Effector memory CD4-positive, alpha-beta T cell (primary cell): ENCODE measurements around the gene VGF.
A peak's percentile ranks its signal among the peaks of the same experiment; 100 is the strongest.
"Not testable (repeated sequence)": the region's sequence is repeated elsewhere in the genome, so short reads cannot be mapped to it uniquely, and the experiment has no call there.

Experiments
- DNase-seq, 3 donors: peaks; one replicate each; pipeline ENCODE4 v3.0.0-alpha.2; 2020
- H3K27ac ChIP-seq: 2 replicates; pipeline ENCODE4 v1.7.0; 2013; ENCODE audit warnings: mild to moderate bottlenecking, low read length, moderate library complexity; ENCODE audit not compliant: insufficient read depth, poor library complexity, severe bottlenecking
- H3K27me3 ChIP-seq: replicated peaks from 2 replicates; pipeline ENCODE4 v1.7.0; 2013; ENCODE audit warnings: mild to moderate bottlenecking, low read length; ENCODE audit not compliant: insufficient read depth, control insufficient read depth, poor library complexity, severe bottlenecking
- H3K36me3 ChIP-seq: 2 replicates; pipeline ENCODE4 v1.7.0; 2013; ENCODE audit warnings: mild to moderate bottlenecking, low read length, moderate library complexity; ENCODE audit not compliant: control insufficient read depth, insufficient read depth
- H3K4me1 ChIP-seq: 2 replicates; pipeline ENCODE4 v1.7.0; 2013; ENCODE audit warnings: low read length, mild to moderate bottlenecking; ENCODE audit not compliant: control insufficient read depth, insufficient read depth, poor library complexity, severe bottlenecking
- H3K4me3 ChIP-seq: 2 replicates; pipeline ENCODE4 v1.7.0; 2013; ENCODE audit warnings: low read length, low read depth, mild to moderate bottlenecking; ENCODE audit not compliant: insufficient read depth, poor library complexity, severe bottlenecking
- H3K9me3 ChIP-seq: 2 replicates; pipeline ENCODE4 v1.7.0; 2013; ENCODE audit warnings: mild to moderate bottlenecking, low read length, moderate library complexity; ENCODE audit not compliant: control insufficient read depth
- total RNA-seq, 3 donors: gene quantifications; one replicate each; lab custom pipeline; 2026; lab: John Stamatoyannopoulos, UW

VGF gene
- 0 to 0.19 (median 0) reads per million in 3 donors for total RNA-seq

- Histone ChIP-seq H3K9me3 (no peaks in the 10 kb centered on the region), H3K4me1 (peaks cover 49% of the 10 kb centered on the region), H3K27ac (no peak within 1 kb of the TSS), H3K4me3 (no peak within 1 kb of the TSS), H3K27me3 (peaks cover 82% of the 10 kb centered on the region), H3K36me3 (no peaks in the 10 kb centered on the region)
- DNase-seq = peak; percentile 80 to 87 (median 83)
These were observed at the start of gene VGF for GRCh38 chr7:101165075-101165957. Gene VGF, minus strand, starts transcription at chr7:101165569. Its CDS starts 726 bp downstream, at chr7:101164843.

GRCh38 chr7:101212014-101212413 is 46.6 kb upstream of the VGF start:
- Histone ChIP-seq H3K36me3 (peaks cover 19% of the 10 kb centered on the region), H3K27me3 (no peaks in the 10 kb centered on the region), H3K4me3 (no peak overlapping the region), H3K27ac (no peak overlapping the region), H3K4me1 (peaks cover 8% of the 10 kb centered on the region), H3K9me3 (no peaks in the 10 kb centered on the region)
- DNase-seq = no peak

DNA sequence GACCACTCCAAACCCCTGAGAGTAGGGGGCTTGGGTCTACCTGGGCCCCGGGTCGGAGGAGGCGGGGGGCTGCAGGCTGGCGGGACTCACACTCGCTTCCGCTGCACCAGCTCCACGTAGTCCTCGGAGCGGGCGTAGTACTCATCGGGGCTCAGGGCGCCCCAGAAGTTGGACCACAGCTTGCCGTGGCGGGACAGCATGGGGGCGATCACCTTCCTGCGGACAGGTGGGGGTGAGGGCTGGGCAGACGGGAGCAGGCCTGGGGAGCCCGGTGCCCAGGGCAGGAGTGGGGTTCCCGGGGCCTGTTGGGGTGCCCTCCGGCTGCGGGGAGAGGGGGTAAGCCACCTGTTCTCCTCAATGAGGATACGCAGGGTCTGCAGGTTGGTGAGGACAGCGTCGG is 46.1 kb upstream of the VGF start:
- H3K4me1 ChIP-seq = peaks cover 3% of the 10 kb centered on the region
- no peaks in the 10 kb centered on the region for H3K27me3 ChIP-seq
- H3K36me3 ChIP-seq = peaks cover 21% of the 10 kb centered on the region
- H3K9me3 ChIP-seq = no peaks in the 10 kb centered on the region
- H3K27ac ChIP-seq = no peak overlapping the region
- no peak overlapping the region for H3K4me3 ChIP-seq
- no peak for DNase-seq

- no peak for DNase-seq
- Histone ChIP-seq H3K4me3 (no peak overlapping the region), H3K9me3 (no peaks in the 10 kb centered on the region), H3K27me3 (no peaks in the 10 kb centered on the region), H3K36me3 (peaks cover 25% of the 10 kb centered on the region), H3K27ac (no peak overlapping the region), H3K4me1 (no peaks in the 10 kb centered on the region)
These were observed 44.8 kb upstream of the VGF start for GRCh38 chr7:101210143-101210542.

- H3K36me3 ChIP-seq = peaks cover 25% of the 10 kb centered on the region
- H3K4me3 ChIP-seq = no peak overlapping the region
- H3K27me3 ChIP-seq = no peaks in the 10 kb centered on the region
- no peaks in the 10 kb centered on the region for H3K4me1 ChIP-seq
- no peak overlapping the region for H3K27ac ChIP-seq
- no peak for DNase-seq
- no peaks in the 10 kb centered on the region for H3K9me3 ChIP-seq
These were observed 43.4 kb upstream of the VGF start for GRCh38 chr7:101208794-101209193.

GRCh38 chr7:101207459-101207858 is 42.1 kb upstream of the VGF start:
- no peak for DNase-seq
- no peaks in the 10 kb centered on the region for H3K4me1 ChIP-seq
- H3K9me3 ChIP-seq = no peaks in the 10 kb centered on the region
- peaks cover 22% of the 10 kb centered on the region for H3K36me3 ChIP-seq
- H3K27ac ChIP-seq = no peak overlapping the region
- H3K27me3 ChIP-seq = peaks cover 3% of the 10 kb centered on the region
- no peak overlapping the region for H3K4me3 ChIP-seq

DNA sequence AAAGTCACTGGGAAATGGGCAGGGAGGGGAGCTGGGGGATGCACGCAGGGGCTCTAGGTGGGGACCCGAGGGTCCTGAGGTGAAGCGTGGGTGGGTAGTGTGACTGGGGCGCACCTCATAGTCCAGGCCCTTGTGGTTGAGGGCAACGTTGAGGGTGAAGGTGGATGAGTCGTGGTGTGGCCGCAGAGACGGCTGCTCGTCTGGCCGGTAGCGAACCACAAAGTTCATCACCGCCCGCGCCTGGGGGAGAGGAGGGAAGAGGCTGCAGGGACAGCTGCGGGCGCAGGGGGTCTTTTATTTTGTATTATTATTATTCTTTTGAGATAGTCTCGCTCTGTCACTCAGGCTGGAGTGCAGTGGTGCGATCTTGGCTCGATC is 41.3 kb upstream of the VGF start:
- Histone ChIP-seq H3K4me3 (no peak overlapping the region), H3K27me3 (peaks cover 7% of the 10 kb centered on the region), H3K27ac (no peak overlapping the region), H3K36me3 (peaks cover 18% of the 10 kb centered on the region), H3K4me1 (peaks cover 4% of the 10 kb centered on the region), H3K9me3 (no peaks in the 10 kb centered on the region)
- no peak for DNase-seq

GRCh38 chr7:101205901-101206664 is 40.7 kb upstream of the VGF start:
- DNase-seq = no peak
- Histone ChIP-seq H3K4me1 (peaks cover 5% of the 10 kb centered on the region), H3K27ac (no peak overlapping the region), H3K4me3 (no peak overlapping the region), H3K36me3 (peaks cover 13% of the 10 kb centered on the region), H3K27me3 (peaks cover 11% of the 10 kb centered on the region), H3K9me3 (no peaks in the 10 kb centered on the region)

- H3K4me3 ChIP-seq = peak overlapping the region; percentile 32
- not testable (repeated sequence) for H3K4me1 ChIP-seq, H3K9me3 ChIP-seq, H3K27ac ChIP-seq
- peaks cover 11% of the 10 kb centered on the region for H3K36me3 ChIP-seq
- peak in 1 of 3 donors; percentile 18 for DNase-seq
- peaks cover 23% of the 10 kb centered on the region for H3K27me3 ChIP-seq
These were observed 38.7 kb upstream of the VGF start for GRCh38 chr7:101203740-101204738.
